HG02981 (cell line): ENCODE results near the gene LGMN.

ENCODE experiments used
- ATAC-seq: cut with Tn5 transposase; IDR thresholded peaks from one replicate; pipeline ENCODE4 v1.9.1; 2021; ENCODE audit warnings: mild to moderate bottlenecking, moderate library complexity; ENCODE audit not compliant: unreplicated experiment

The LGMN gene

GRCh38 chr14:92656306-92657081, 91.9 kb downstream of the LGMN start:
- ATAC-seq = no peak

DNA sequence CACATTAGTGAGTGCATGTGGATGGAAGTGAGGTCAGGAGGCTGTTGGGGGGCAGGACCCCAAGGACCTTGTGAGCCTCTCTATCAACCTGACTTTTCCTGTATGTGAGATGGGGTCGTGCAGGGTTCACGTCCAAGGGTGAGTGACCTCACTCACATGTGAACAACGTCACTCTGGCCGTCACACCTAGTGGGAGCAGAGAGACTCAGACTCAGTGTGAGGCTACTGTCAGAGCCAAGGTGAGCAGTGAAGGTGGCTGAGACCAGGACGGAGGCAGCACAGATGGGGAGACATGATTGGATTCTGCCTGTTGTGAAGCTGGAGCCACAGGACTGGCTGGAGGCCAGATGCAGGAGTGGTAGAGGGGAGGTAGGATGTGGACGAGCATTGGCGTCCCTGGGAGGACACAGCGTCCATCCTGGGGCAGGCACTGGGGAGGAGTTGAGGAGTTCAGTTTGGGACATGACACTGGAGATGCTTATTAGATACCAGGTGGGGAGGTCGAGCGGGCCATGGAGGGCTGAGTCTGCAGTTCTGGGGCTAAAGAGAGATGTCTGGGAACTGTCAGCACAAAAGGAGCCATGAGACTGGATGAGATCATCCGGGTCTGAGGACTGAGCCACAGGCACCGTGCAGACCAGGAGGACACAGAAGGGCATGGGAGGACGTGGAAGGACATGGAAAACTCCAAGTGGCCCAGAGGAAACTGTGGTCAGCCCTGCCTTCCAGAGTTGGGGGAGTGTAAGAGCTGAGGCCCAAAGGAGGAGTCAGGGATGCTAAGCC, 92.8 kb downstream of the LGMN start:
- ATAC-seq = no peak

DNA sequence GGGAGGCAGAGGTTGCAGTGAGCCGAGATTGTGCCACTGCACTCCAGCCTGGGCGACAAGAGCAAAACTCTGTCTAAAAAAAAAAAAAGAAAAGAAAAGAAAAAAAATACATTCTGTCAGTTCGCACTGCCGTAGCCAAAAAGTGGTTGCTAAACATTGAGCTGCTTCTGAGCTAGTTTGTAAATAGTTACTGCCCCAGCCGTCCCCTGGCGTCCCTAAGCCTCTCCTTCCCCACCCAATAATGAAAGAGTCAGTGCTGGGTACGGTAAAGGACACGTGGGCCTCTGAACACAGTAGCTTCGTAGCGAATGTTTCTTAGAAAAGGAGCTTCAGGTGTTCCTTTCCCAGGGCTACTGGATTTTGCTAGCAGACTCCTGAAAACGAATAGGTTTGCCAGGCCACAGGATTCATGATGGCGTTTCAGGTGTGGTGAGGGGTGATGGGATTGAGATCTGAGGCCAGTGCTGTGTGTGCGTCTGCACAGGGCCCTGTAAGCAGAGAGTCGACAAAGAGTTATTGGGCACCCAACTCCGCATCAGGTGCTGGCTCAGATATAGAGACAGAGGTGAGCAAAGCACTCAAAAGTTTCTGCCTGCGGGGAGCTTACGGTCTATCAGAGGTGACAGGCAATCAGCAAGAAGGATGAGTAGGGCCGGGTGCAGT, 94.1 kb downstream of the LGMN start:
- no peak for ATAC-seq
